Sigmoid colon (tissue), 4 donors: ENCODE results near the gene IFI27L1.

ENCODE experiments used
- POLR2A ChIP-seq, 2 donors: fragments of 450-650 bp; IDR thresholded peaks; one replicate each; pipeline ENCODE4 v1.6.1; 2016; ENCODE audit warnings: antibody characterized with exemption in 2 of 2, mild to moderate bottlenecking in 2 of 2, moderate library complexity in 2 of 2
- POLR2AphosphoS5 ChIP-seq, 4 donors: sonication (generic); formaldehyde crosslinking; IDR thresholded peaks; one replicate each; pipeline ENCODE4 v1.6.1; 2017; ENCODE audit warnings: antibody characterized with exemption in 4 of 4
- TF ChIP-seq, protein P1 (sequence below), 4 experiments: fragments of 450-650 bp in 3 of 4; fragments of 200-600 bp in 1 of 4; IDR thresholded peaks; one replicate each; pipeline ENCODE4 v1.5.1; 2016 to 2019; ENCODE audit warnings: antibody characterized with exemption in 4 of 4, mild to moderate bottlenecking in 3 of 4, moderate library complexity in 2 of 4

DNA sequence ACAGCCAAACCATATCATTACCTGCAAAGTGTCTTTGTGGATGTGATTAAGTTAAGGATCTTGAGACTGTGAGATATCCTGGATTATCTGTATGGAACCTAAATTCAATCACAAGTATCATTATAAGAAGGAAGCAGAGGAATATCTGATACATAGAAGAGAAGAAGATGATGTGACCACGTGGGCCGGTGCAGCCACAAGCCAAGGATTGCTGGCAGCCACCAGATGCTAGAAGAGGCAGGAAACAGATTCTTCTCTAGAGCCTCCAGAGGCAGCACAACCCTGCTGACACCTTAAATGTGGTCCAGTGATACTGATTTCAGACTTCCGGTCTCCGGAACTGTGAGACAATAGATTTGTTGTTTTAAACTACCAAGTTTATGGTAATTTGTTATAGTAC lies 54.4 kb downstream of the IFI27L1 start:
- TF ChIP-seq POLR2AphosphoS5 (IDR thresholded peaks at IDR 0.05) (no peak), POLR2A (IDR thresholded peaks at IDR 0.05) (no peak)
- TF ChIP-seq, protein P1, sequence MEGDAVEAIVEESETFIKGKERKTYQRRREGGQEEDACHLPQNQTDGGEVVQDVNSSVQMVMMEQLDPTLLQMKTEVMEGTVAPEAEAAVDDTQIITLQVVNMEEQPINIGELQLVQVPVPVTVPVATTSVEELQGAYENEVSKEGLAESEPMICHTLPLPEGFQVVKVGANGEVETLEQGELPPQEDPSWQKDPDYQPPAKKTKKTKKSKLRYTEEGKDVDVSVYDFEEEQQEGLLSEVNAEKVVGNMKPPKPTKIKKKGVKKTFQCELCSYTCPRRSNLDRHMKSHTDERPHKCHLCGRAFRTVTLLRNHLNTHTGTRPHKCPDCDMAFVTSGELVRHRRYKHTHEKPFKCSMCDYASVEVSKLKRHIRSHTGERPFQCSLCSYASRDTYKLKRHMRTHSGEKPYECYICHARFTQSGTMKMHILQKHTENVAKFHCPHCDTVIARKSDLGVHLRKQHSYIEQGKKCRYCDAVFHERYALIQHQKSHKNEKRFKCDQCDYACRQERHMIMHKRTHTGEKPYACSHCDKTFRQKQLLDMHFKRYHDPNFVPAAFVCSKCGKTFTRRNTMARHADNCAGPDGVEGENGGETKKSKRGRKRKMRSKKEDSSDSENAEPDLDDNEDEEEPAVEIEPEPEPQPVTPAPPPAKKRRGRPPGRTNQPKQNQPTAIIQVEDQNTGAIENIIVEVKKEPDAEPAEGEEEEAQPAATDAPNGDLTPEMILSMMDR (IDR thresholded peaks at IDR 0.05): no peak
